AG09309 (cell line): ENCODE data around the gene APBA1.
"Not testable (repeated sequence)": the region's sequence is repeated elsewhere in the genome, so short reads cannot be mapped to it uniquely, and the experiment has no call there.

Experiments used
- DNase-seq: peaks from one replicate; pipeline ENCODE4 v3.0.0-alpha.2; 2010; ENCODE audit warnings: low read depth
- H3K4me3 ChIP-seq: 2 replicates; pipeline ENCODE4 v1.5.1; 2011; ENCODE audit warnings: mild to moderate bottlenecking, low read depth, low read length, moderate library complexity; ENCODE audit not compliant: control insufficient read depth
- CTCF ChIP-seq: IDR thresholded peaks from 2 replicates; pipeline ENCODE4 v1.5.1; 2011; ENCODE audit warnings: mild to moderate bottlenecking, low read depth, low read length, inconsistent platforms; ENCODE audit not compliant: insufficient read depth, control insufficient read depth; ENCODE audit errors: missing control alignments

Gene APBA1

DNA sequence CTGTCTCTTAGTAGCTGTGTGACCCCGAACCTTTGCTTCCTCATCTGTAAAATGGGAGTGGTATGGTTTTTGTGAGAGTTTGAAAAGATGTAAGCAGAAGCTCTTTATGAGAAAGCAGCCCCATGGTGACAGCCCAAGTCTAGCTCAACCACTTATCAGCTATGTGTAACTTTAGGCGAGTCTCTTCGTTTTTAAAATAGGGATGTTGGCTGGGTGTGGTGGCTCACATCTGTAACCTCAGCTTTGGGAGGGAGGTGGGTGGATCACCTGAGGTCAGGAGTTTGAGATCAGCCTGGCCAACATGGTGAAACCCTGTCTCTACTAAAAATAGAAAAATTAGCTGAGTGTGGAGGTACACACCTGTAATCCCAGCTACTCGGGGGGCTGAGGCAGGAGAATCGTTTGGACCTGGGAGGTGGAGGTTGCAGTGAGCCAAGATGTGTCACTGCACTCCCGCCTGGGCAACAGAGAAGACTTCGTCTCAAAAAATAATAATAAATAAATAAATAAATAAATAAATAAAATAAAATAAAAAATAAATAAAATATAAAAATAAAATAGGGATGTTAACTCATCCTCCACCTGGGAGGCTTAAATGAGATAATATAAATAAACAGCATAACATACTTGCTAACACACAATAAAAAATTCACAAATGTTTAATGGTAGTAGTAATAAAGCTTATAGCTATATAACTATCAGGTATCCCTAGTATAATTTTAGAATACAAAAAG is 71.7 kb downstream of the APBA1 start:
- no peak for DNase-seq
- no peak overlapping the region for H3K4me3 ChIP-seq
- TF ChIP-seq CTCF = no peak

GRCh38 chr9:69599232-69599971 is 72.8 kb downstream of the APBA1 start:
- TF ChIP-seq CTCF = no peak
- no peak for DNase-seq
- H3K4me3 ChIP-seq = no peak overlapping the region

- DNase-seq, H3K4me3 ChIP-seq: not testable (repeated sequence)
Observed at GRCh38 chr9:69596906-69597305, 75.3 kb downstream of the APBA1 start.

DNA sequence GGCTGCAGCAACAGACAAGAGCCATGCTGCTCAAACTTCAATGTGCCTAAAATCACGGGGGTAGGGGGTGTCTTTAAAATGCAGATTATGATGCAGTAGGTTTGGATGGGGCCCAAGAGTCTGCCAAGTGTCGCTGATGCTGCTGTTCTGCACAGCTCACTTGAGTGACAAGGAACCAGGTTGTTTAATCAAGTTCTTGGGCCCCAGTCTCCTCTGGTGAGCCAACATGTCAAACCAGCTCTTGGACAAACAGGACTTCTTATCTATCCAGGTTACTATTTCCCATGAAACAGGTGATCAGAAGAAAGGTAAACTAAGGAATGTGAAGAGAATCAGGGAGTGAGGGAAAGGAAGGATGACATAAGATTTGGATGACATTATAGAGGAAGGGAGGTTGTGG is 78.0 kb downstream of the APBA1 start:
- H3K4me3 ChIP-seq = no peak overlapping the region
- DNase-seq = no peak
- TF ChIP-seq CTCF = no peak

GRCh38 chr9:69593756-69594155 is 78.4 kb downstream of the APBA1 start:
- no peak overlapping the region for H3K4me3 ChIP-seq
- DNase-seq = no peak
- TF ChIP-seq CTCF = no peak

- H3K4me3 ChIP-seq = no peak overlapping the region
- no peak for TF ChIP-seq CTCF
- DNase-seq = no peak
Observed at GRCh38 chr9:69593301-69593700, 78.9 kb downstream of the APBA1 start.

DNA sequence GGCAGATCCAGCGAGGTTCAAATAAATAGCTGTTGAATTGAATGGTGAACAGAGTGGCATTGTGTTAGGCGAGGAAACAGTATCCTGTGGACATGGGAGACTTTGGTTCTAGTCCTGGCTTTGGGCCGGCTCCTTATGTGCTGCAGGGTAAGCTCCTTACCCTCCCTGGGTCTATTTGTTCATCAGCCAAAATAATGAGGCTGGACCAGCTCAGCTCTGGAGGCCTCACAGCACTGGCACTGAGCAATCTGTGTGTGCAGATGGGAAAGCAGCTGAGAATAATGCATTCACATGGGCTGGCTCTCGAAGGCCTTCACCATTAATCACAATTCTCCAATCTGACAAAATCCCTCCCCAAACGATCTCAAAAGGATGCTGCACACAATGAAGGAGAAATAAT is 81.9 kb downstream of the APBA1 start:
- DNase-seq = no peak
- no peak overlapping the region for H3K4me3 ChIP-seq
- TF ChIP-seq CTCF = no peak
